ENCODE data around the gene NTRK3.

NTRK3 gene

GRCh38 chr15:87940768-87941167, 315.8 kb downstream of the NTRK3 start:
- DNase-seq (ENCODE audit: low spot score) = no peak

DNA sequence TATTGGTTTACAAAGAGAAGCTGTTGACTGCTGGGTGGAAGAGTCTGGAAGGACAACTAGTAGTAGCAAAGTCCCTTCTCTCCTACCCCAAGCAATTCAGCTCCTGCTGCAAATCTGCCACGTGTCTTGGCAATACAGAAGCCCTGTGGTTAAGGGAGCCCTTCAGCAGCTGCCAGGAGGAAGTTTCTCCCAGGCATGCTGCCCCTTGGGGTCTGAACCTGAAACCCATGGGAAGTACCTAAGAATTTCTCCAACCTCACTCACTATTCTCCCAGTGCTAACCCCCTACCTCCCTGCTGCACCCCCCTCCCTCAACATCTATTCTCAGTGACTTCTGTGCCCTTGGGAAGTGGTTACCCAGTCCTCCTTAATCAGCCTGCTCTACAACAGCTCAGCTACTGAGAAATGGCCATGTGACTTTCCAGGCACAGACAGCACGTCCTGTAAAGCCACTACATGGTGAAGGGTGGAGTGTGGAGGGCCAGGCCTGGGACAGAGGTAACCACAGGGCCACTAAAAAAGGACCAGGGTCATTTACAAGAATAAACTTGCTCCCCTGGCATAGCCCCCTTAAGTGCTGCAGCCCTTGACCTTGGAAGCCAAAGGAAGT, 316.6 kb downstream of the NTRK3 start:
- no peak for DNase-seq (ENCODE audit: low spot score)

- DNase-seq (ENCODE audit: low spot score) = no peak
Observed at GRCh38 chr15:87938031-87938430, 318.5 kb downstream of the NTRK3 start.

DNA sequence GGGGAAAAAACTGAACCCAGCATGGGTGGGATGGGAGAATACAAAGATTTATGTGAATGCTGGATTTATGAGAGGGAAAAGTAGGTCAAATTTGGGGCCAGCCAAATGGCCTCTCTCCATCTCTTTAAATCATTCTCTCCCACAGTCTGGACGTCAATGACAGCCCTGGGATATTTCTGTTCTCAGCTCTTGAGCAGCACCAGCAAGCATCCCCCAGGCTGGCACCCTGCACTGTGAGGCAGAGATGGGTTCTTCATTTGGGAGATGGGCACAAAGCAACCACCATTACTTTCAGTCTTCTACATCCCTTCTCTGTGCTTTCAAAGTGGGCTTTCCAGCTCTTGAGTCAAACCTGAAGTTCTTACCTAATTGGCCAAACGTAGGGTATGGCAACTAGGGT, 321.0 kb downstream of the NTRK3 start:
- no peak for DNase-seq (ENCODE audit: low spot score)

DNA sequence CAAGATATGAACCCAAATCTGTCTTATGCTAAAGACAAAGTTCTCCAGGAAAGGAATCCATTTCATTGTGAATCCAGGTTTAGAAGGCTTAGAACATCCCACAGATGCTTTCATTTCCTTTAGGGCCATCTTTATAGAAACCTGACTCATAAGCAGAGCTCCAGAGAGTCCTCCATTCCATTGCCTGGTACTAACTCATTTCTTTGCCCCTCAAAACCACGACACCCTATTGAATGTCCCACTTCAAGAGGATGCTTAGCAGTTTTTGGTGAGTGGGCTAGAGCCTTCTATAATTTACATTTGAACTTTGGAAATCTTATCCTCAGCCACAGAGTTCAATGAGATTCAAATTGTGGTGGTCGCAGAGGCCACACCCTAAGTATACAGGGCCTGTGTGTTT, 325.0 kb downstream of the NTRK3 start:
- no peak for DNase-seq (ENCODE audit: low spot score)

GRCh38 chr15:87930457-87930856, 326.1 kb downstream of the NTRK3 start:
- no peak for DNase-seq (ENCODE audit: low spot score)

DNA sequence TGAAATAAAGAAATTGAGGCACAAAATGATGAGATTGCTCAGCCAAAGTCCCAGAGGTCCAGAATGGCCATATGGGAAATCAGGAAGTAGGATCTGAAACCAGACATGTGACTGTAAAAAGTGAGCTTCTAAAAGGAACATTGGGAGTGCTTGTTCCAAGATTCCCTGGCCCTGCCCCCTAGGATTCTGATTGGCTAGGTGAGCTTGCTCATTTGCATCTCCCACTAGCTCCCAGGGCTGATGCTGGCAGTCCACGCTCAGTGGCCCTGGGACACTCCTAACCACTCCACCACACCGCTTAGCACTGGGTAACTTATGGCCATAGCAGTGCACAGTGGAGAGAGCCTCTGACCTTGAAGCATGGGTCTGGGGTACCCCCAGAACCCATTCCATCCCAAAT, 326.7 kb downstream of the NTRK3 start:
- DNase-seq (ENCODE audit: low spot score) = no peak

GRCh38 chr15:87924433-87924832, 332.1 kb downstream of the NTRK3 start:
- no peak for DNase-seq (ENCODE audit: low spot score)

DNA sequence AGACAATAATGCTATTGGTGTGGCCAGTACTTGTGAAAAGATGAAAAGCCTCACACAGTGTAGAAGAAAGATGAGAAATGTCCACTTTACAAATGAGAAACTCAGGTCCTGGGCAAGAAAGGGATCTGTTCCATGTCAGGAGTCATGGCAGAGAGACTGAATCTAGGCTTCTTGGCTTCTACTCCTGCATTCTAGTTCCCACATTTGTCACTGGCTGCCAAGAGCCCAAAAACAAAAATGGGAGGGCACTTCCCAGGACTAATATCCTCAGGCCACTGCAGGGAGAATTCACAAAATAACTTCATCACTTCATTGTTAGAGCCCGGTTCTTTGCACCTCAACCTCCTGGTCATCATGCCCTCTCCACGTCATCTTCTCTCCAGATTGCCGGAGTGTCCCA, 337.5 kb downstream of the NTRK3 start:
- no peak for DNase-seq (ENCODE audit: low spot score)

- no peak for DNase-seq (ENCODE audit: low spot score)
Observed at GRCh38 chr15:87917480-87917879, 339.1 kb downstream of the NTRK3 start.

- no peak for DNase-seq (ENCODE audit: low spot score)
Observed at GRCh38 chr15:87916208-87916607, 340.3 kb downstream of the NTRK3 start.

- DNase-seq (ENCODE audit: low spot score) = no peak
Observed at GRCh38 chr15:87910301-87910700, 346.2 kb downstream of the NTRK3 start.

DNA sequence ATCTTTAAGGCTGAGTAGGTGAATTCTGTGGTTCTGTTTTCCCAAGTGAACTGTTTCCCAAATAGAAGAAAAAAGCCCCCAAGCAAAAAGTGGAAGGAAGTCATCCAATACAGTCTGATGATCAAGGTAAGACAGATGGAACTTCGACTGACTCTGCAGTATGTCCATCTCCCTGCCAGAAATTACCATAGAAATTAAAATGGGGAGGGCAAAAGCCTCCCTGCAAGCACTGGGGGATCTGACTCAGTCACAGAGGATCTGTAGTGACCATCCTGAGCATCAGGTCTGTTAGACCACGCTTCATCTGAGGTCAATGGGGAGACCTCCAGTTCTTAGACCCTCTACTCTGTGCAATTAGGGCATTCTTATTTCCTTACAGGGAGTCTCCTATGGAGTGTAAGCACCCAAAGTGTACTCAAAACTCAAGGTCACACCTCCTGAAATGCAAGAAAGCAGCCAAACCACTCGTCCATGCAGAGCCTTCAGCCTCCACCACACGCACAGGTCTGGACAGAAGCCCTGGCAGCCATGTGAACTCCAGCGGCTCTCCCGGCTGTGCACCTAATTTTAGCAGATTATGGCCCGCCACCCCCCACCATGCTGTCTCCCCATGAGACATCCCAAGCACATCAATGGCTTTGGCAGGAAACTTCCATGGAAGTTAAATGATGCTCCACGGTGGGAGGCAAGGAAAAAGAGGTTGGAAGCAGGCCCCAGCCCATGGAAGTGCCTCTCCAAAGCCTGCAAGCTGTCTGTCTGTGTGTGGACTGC, 348.7 kb downstream of the NTRK3 start:
- DNase-seq (ENCODE audit: low spot score) = no peak

DNA sequence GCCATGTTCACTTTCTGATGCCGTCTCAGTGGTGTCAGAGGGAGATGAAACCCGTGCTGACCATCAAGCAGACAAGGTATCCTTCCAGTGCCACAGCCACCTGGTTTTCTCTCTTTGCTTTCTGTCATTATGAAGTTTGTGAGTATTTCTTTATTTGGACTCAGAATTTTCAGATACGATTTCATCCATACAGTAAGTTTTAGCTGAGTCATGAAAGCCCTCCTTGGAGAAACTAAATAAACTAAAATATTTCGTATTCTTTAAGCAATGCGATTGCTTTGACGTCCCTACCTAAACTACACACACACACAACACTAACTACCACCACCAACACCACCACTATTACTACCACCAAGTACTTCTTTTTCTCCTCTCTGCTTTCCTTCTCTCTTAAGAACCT, 350.1 kb downstream of the NTRK3 start:
- DNase-seq (ENCODE audit: low spot score) = no peak

DNA sequence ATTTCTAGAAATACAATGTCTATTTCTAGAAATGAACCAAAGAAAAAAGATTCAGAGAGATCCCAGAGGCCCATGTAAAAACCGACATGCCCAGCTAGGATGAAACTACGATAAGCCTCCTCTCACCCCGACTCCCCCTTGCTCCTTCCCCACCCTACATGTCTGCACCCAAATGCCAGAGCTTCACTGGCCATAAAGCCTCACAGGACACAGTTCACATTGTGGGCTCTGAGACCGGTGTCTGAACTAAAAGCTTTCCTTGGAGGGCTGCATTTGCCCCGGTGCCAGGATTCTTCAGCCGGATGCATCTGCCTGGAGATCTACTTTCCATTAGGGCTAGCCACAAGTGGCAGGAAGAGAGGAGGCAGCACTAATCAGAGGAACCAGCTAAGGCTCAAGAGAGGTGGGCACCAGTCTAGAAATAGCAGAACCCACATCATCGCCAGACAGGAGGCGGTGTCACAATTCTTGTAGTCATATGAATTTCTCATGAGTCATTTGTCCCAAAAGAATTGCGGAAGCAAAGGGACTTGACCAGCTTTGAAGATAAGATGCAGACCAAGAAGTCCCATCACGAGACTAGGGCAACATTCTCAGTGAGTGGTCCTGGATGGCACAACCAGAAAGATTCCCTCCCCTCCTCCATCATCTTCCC, 353.6 kb downstream of the NTRK3 start:
- no peak for DNase-seq (ENCODE audit: low spot score)

DNA sequence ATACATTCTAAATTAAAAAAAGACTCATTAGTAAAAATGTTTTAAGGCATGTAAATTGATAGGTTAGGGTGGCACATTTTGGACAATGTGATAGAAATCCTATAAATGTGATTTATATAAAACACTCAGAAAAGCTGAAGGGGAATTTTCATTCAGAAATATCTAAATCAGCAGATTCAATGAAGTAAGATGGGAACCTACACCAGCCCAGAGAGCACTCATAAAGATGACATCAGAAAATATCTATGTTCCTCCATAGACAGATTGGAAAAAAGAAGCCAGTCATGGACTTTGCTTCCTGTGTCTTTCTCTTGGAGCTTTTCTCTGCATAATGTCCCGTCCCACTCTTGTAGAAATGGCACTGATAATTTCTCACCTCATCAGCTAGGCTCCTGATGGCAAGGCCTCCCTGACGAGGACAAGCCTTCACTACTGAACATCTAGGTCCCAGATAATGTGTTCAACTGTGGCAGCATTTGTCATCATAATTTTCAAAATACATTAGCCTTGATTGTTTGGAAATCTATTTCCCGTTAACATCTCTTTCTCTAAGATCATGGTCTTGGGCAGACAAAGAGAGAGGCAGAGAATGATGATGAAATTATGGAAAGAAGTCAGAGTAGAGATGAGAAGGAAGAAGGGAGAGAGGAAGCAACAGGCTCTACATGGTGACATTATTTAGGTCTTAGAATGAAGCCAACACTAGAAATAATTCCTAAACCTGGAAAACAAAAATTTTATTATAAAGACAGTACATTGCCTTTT, 354.4 kb downstream of the NTRK3 start:
- DNase-seq (ENCODE audit: low spot score) = no peak

- DNase-seq (ENCODE audit: low spot score) = no peak
Observed at GRCh38 chr15:87901008-87901407, 355.5 kb downstream of the NTRK3 start.

- DNase-seq (ENCODE audit: low spot score) = no peak
Observed at GRCh38 chr15:87896936-87897335, 359.6 kb downstream of the NTRK3 start.

DNA sequence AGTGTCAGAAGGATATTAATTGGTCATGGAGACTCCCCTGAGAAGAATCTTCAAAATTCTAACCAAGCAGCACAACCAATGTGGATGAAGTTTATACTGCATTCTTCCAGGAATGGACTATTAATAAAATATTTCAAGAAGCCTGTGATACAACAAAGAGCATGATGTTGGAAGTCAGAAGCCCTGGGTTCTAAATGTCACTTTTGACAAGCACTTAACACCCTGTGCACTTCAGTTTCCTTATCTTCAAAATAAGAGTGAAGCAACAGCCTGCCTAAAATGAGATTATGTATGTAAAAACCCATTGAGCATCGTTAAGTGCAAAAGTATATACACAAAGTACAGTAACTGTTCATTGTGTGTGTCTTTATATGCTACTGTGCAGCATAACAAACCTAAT, 369.4 kb downstream of the NTRK3 start:
- DNase-seq (ENCODE audit: low spot score) = no peak

GRCh38 chr15:87881026-87881425, 375.5 kb downstream of the NTRK3 start:
- DNase-seq (ENCODE audit: low spot score) = no peak

GRCh38 chr15:87877822-87878542, 378.6 kb downstream of the NTRK3 start:
- DNase-seq (ENCODE audit: low spot score) = no peak

Data from AG20443 (cell line).